Stimulated activated CD4-positive, alpha-beta T cell treated with anti-CD3 and anti-CD28 coated beads, Interleukin-2, amount 100 ng/mL, for 48 hours (primary cell): ENCODE data around the gene DEXI.
A peak's percentile ranks its signal among the peaks of the same experiment; 100 is the strongest.
"Not testable (repeated sequence)": the region's sequence is repeated elsewhere in the genome, so short reads cannot be mapped to it uniquely, and the experiment has no call there.

Experiments used
- DNase-seq, 2 donors: peaks; one replicate each; pipeline ENCODE4 v3.0.0-alpha.2; 2020

DEXI gene

GRCh38 chr16:10968498-10968897 is 26.2 kb upstream of the DEXI start:
- DNase-seq, result no peak

- no peak for DNase-seq
Observed at GRCh38 chr16:10967986-10968385, 25.7 kb upstream of the DEXI start.

- not testable (repeated sequence) for DNase-seq
Observed at GRCh38 chr16:10966559-10966958, 24.3 kb upstream of the DEXI start.

- DNase-seq, result no peak
Observed at GRCh38 chr16:10966129-10966528, 23.9 kb upstream of the DEXI start.

- DNase-seq, result no peak
Observed at GRCh38 chr16:10965440-10966061, 23.3 kb upstream of the DEXI start.

- peak; percentile 54 to 61 for DNase-seq
Observed at GRCh38 chr16:10964891-10965326, 22.6 kb upstream of the DEXI start.

- DNase-seq, result peak; percentile 87 to 88
Observed at GRCh38 chr16:10964039-10964890, 22.0 kb upstream of the DEXI start.

- DNase-seq, result no peak
Observed at GRCh38 chr16:10961231-10961630, 19.0 kb upstream of the DEXI start.

- no peak for DNase-seq
Observed at GRCh38 chr16:10959161-10959560, 16.9 kb upstream of the DEXI start.

GRCh38 chr16:10957771-10958482 is 15.7 kb upstream of the DEXI start:
- no peak for DNase-seq

GRCh38 chr16:10954903-10955302 is 12.6 kb upstream of the DEXI start:
- DNase-seq, result no peak

GRCh38 chr16:10951026-10951425 is 8.8 kb upstream of the DEXI start:
- DNase-seq, result no peak

GRCh38 chr16:10950393-10950792 is 8.1 kb upstream of the DEXI start:
- no peak for DNase-seq

GRCh38 chr16:10949424-10949970 is 7.2 kb upstream of the DEXI start:
- DNase-seq, result no peak

- DNase-seq, result no peak
Observed at GRCh38 chr16:10947211-10947787, 5.0 kb upstream of the DEXI start.

GRCh38 chr16:10946308-10946707 is 4.0 kb upstream of the DEXI start:
- DNase-seq, result no peak

GRCh38 chr16:10945065-10945787 is 3.0 kb upstream of the DEXI start:
- no peak for DNase-seq

- DNase-seq, result peak; percentile 93 to 95
Observed at GRCh38 chr16:10944249-10945064, 2.2 kb upstream of the DEXI start, which contains the start of gene CLEC16A. TSS of gene CLEC16A (plus strand) at chr16:10944564. CDS start at chr16:10944718, 154 bp downstream.

GRCh38 chr16:10943064-10943353 is 741 bp upstream of the DEXI start:
- DNase-seq, result no peak

- DNase-seq, result not testable (repeated sequence)
Observed at GRCh38 chr16:10941935-10942351, 325 bp downstream of the DEXI start.
